Smooth muscle cell of the umbilical artery (primary cell): ENCODE results near the gene EPB41L2. TPM values are rescaled to one million over a fixed set of nuclear protein-coding genes. Genes with fewer than 3 reads are reported as not detected.

ENCODE experiments used
- total RNA-seq: library from RNA; depleted of rRNA; stranded (reverse); fragments of >200 nt; gene quantifications from 2 replicates; pipeline ENCODE4 v1.2.3, GENCODE V29; 2014

EPB41L2 gene
- total RNA-seq = 54.9 and 89.5 TPM in 2 replicates

DNA sequence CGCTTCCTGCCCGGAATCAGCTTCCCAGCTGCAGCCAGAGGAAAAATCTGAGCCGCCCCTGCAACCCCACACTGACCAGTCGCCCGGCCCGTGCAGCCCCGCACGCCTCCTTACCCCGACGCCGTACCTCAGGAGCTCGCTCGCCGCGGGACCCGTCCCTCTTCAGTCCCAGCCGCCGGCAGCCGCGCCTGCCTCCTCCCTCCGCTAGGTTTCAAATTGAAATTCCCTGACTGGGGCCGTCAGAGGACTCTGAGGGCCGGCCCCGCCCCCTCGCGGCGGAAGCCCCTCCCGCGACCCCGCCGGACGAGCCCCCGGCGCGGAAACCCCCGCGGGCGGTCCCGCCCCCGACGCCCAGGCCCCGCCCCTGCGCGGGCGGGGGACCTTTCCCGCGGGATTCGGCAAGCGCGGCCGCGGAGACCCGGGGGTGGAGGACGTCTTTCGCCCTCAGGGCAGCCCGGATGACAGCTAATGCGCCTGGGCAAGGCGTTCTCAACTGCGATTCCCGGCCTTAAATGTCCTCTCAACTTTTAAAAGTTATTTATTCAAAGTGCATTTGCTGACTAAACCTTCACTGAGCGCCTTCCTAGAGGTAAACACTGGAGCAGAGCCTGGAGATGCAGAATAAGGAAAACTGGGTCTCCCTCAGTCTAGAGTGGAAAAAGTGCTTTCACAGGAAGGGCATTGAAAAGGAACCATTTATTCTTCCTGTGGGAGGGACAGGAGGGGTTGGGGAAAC lies at the start of gene EPB41L2:
EPB41L2 (minus strand) TSS at position 218 of the 736 bp plus-strand sequence. CDS start 106,760 bp downstream, outside the sequence.

DNA sequence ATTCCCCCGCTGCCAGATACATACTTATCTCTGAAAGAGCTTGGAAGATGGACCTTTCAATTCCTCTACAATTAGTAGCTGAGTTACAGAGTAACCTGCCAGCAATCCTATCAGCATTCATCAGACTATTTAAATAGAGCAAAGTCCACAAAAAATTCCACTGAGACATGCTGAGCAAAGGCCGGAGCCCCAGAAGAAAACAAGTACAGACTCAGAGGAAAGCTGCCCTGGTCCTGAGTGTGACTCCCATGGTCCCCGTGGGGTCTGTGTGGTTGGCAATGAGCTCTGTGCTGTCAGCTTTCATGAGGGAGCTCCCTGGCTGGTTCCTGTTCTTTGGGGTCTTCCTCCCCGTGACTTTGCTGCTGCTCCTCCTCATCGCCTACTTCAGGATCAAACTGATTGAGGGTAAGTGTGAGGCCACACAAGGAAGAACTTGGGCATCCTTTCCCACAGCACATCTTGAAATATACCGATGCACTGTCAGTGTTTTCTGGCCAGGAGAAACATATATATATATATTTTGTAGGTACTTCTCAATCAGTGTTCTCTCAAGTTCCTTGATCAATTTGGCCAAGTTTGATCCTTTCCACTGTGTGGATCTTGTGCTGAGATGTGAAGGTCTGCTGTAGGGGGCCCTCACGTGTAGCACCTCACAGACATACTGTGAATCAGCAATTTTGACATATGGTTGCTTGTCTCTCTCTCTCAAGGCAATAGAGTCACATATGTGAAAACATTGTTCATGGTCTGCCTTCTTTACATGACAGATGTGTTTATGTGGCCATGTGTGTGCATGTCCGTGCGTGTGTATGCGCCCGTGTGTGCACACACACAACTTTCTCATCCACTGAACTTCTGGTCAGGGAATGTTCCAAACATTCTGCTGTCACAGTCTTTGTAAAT lies 235.5 kb downstream of the EPB41L2 start, which contains the start of gene SMLR1:
SMLR1 (plus strand) TSS at position 160 of the 903 bp plus-strand sequence; CDS start at position 168, 8 bp downstream.

Other genes with a start within 250 kb of the EPB41L2 start
- not detected in 2 replicates for gene SMLR1, start 235.8 kb downstream of the EPB41L2 start, total RNA-seq
- 5.8 and 6.2 TPM in 2 replicates for gene AKAP7, start 72.2 kb upstream of the EPB41L2 start, total RNA-seq